Measurements from ENCODE around the gene TRIM72. TPM values are rescaled to one million over a fixed set of nuclear protein-coding genes. Genes with fewer than 3 reads are reported as not detected.
"Not testable (repeated sequence)": the region's sequence is repeated elsewhere in the genome, so short reads cannot be mapped to it uniquely, and the experiment has no call there.

Gene TRIM72
- total RNA-seq, 1 donor from 2014 or later = 4.4 TPM

GRCh38 chr16:31190818-31191444 is 23.0 kb upstream of the TRIM72 start:
- DNase-seq = no peak

- DNase-seq = no peak
Measured at GRCh38 chr16:31191697-31192428, 22.1 kb upstream of the TRIM72 start.

- no peak for DNase-seq
Measured at GRCh38 chr16:31192856-31193642, 20.9 kb upstream of the TRIM72 start.

- DNase-seq = no peak
Measured at GRCh38 chr16:31193874-31194273, 20.0 kb upstream of the TRIM72 start.

GRCh38 chr16:31194898-31195297 is 19.0 kb upstream of the TRIM72 start:
- DNase-seq = no peak

- not testable (repeated sequence) for DNase-seq
Measured at GRCh38 chr16:31195861-31196260, 18.1 kb upstream of the TRIM72 start.

DNA sequence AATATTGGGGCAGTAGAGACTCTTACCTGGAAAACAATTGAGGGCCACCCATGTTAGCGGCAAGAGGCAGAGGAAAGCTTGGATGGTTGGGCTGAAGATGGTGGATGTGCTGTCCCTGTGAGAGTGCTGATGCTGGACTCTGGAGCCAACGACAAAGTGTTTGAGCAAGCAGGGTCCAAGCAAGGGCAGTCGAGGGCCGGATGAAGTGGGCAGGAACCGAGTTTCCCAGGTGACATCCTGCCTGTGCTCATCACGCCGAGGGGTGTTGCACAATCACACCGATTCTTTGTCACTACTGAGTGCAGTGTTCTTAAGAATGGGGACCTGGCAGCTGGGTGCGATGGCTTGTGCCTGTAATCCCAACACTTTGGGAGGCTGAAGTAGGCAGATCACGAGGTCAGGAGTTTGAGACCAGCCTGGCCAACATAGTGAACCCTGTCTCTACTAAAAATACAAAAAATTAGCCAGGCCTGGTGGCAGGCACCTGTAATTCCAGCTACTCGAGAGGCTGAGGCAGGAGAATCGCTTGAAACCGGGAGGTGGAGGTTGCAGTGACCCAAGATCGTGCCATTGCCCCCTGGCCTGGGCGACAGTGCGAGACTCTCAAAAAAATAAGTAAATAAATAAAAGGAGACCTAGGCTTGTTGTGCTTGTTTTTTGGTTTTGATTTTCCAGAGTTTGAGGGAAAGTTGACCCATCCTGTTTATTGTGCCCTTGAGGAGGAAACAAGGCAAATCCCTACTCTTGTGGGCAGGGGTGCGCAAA is 17.4 kb upstream of the TRIM72 start:
- DNase-seq = no peak

GRCh38 chr16:31198207-31198882 is 15.6 kb upstream of the TRIM72 start:
- DNase-seq = no peak

DNA sequence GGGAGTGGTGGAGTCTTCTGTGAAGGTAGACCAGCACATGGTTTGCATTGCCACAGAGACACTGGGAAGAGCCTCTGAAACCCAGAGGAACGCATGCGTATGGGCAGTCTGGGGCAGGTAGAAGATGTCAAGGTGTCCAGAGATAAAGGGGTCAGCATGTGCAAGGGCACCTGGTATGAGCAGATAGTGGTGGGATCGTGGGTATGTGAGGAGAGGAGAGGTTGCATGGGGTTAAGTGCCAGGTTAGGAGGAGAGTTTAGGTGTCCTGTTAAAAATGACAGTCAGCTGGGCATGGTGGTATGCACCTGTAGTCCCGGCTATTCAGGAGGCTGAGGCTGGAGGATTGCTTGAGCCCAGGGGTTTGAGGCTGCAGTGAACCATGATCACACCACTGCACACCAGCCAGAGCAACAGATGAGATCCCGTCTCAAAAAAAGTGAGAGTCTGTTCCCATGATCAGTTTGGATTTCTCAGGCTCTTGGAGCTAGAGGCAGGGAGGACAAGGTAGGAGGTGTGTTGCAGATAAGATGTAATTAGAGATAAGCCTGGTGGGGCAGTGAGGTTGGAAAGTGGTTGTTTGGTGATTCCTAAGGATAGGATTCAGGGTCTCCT is 14.4 kb upstream of the TRIM72 start:
- DNase-seq = no peak

GRCh38 chr16:31200111-31200510 is 13.8 kb upstream of the TRIM72 start:
- DNase-seq = not testable (repeated sequence)

GRCh38 chr16:31200821-31201568 is 12.9 kb upstream of the TRIM72 start:
- no peak for DNase-seq

DNA sequence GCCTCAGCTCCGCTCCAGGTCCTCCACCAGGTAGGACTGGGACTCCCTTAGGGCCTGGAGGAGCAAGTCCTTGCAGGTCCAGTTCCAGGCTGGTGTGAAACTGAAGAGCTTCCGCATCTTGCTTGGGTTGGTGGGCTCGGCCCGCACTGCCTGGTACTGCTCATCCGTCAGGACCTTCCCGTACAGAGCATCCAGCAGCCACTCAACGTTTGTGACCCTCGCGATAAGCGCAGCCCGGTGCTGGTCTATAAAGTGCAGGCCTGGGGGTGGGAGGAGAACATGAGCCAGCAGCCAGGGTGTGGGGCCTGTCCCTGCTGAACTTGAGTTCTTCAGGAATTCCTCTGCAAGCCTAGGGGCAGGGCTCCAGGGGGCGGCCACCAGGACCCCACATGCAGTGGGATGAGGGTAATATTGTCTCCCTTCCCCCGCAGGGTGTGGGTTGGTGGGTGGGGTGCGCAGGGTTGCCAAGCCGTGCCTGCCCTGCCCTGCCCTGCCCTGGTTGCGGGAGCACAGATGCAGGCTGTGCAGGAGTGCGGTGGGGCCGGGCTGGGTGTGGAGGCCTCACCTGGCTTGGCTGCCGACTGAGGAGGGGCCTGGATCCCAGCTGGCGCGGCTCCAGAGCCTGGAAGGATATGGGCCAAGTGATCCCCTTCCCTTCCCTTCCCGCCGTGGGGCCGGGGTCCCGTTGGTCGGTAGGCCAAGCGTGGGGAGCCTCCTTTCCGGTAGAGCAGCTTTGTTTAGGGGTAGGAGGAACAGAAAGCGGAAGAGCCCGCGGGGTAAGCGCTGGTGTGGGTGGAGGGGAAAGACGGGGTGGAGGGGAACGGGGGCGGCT is 12.1 kb upstream of the TRIM72 start:
- DNase-seq = no peak

- no peak for DNase-seq
Measured at GRCh38 chr16:31202414-31203375, 11.2 kb upstream of the TRIM72 start, which contains the start of gene PYCARD. Gene PYCARD (minus strand): TSS chr16:31202760. CDS start chr16:31202690, 70 bp downstream.

- DNase-seq = no peak
Measured at GRCh38 chr16:31204871-31205666, 8.8 kb upstream of the TRIM72 start.

- no peak for DNase-seq
Measured at GRCh38 chr16:31206776-31207175, 7.1 kb upstream of the TRIM72 start.

- DNase-seq = no peak
Measured at GRCh38 chr16:31213342-31213741, 577 bp upstream of the TRIM72 start.

DNA sequence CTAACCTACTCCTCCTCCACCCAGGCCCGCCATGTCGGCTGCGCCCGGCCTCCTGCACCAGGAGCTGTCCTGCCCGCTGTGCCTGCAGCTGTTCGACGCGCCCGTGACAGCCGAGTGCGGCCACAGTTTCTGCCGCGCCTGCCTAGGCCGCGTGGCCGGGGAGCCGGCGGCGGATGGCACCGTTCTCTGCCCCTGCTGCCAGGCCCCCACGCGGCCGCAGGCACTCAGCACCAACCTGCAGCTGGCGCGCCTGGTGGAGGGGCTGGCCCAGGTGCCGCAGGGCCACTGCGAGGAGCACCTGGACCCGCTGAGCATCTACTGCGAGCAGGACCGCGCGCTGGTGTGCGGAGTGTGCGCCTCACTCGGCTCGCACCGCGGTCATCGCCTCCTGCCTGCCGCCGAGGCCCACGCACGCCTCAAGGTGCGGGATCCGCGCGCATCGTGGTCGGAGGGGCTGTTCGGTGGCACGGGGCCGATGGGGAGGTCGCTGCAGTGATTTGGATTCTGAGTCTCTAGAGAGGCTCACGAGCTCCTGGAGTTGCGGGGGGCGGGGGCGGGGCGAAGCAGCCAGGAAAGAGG is 878 bp downstream of the TRIM72 start:
- no peak for DNase-seq

Measured in skin of body (tissue), 2 donors.